GM06990 (cell line): ENCODE measurements around the gene IRGQ.

Source experiments
- DNase-seq: peaks from one replicate; pipeline ENCODE4 v3.0.0-alpha.2; 2011; ENCODE audit not compliant: insufficient read length; ENCODE audit errors: extremely low read depth
- H3K27me3 ChIP-seq: replicated peaks from 2 replicates; pipeline ENCODE4 v1.6.0; 2011; ENCODE audit warnings: low read length; ENCODE audit not compliant: control insufficient read depth, insufficient read depth
- H3K36me3 ChIP-seq: 2 replicates; pipeline ENCODE4 v1.5.1; 2011; ENCODE audit warnings: low read length; ENCODE audit not compliant: control insufficient read depth, insufficient read depth
- H3K4me3 ChIP-seq: replicated peaks from 2 replicates; pipeline ENCODE4 v1.5.1; 2011; ENCODE audit warnings: low read depth, mild to moderate bottlenecking, control low read depth, low read length
- CTCF ChIP-seq: IDR thresholded peaks from 2 replicates; pipeline ENCODE4 v1.5.1; 2011; ENCODE audit warnings: low read length, control low read depth, mild to moderate bottlenecking, inconsistent platforms; ENCODE audit not compliant: insufficient read depth, poor library complexity, severe bottlenecking

Gene IRGQ

GRCh38 chr19:43544077-43544476 is 51.9 kb downstream of the IRGQ start:
- TF ChIP-seq CTCF = no peak
- Histone ChIP-seq H3K27me3 (no peaks in the 10 kb centered on the region), H3K4me3 (no peak overlapping the region), H3K36me3 (peaks cover 25% of the 10 kb centered on the region)
- DNase-seq = no peak

DNA sequence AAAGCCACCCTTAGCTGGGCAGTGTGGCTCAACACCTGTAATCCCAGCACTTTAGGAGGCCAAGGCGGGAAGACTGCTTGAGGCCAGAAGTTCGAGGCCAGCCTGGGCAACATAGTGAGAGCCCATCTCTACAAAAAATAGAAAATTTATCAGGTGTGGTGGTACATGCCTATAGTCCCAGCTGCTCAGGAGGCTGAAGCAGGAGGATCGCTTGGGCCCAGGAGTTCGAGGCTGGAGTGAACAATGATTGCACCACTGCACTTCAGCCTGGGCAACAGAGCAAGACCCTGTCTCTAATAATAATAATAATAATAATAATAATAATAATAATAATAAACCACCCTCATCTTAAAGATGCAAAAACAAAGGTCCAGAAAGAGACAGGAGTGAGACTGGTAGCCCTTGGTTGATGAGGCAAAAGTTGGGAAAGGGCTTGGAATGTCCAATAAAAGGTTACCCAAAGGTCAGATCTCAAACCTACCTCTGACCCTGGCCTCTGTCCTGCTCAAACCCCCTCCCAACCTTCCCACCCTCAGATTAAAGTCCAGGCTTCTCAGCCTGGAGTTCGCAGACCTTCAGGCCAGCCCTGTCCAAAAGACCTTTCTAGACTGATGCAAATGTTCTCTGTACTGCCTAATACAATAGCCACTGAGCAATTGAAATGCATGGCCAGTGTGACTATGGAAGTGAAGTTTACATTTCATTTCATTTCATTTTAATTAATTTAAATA is 53.8 kb downstream of the IRGQ start:
- DNase-seq = no peak
- no peak for TF ChIP-seq CTCF
- Histone ChIP-seq H3K27me3 (no peaks in the 10 kb centered on the region), H3K4me3 (no peak overlapping the region), H3K36me3 (peaks cover 25% of the 10 kb centered on the region)

DNA sequence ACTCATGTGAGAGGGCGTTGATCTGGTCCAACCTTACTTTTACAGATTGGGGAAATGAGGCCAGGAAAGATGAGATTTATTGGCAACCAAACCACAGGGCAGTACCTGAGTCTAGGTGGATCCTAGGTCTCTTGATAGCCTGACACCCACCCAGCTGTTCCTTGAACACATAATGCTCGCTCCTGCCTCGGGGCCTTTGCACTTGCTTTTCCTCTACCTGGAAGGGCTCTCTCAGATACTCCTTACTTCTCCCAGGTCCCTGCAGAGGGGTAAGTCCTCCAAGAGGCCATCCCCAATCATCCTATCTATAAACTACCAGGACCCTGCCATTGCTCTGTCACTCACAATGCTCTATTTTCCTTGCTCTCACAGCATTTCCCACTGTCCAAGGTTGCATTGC is 55.6 kb downstream of the IRGQ start:
- TF ChIP-seq CTCF = no peak
- no peak overlapping the region for H3K4me3 ChIP-seq
- H3K36me3 ChIP-seq = peaks cover 22% of the 10 kb centered on the region

DNA sequence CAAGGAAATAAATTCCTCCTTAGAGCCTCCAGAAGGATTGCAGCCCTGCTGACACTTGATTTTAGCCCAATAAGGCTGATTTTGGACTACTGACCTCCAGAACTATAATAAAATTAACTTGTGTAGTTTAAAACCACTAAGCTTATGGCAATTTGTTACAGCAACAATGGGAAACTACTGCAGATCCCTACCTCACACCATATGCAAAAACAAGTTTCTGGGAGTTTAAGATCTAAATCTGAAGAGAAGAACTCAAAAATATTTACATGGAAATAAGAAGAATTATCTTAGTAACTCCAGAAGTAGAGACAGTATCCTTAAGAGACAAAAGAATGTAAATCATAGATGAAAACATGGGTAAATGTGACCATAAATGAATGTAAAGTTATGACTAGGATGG is 57.0 kb downstream of the IRGQ start:
- no peak overlapping the region for H3K4me3 ChIP-seq
- TF ChIP-seq CTCF = no peak
- peaks cover 22% of the 10 kb centered on the region for H3K36me3 ChIP-seq
- DNase-seq = no peak
- no peaks in the 10 kb centered on the region for H3K27me3 ChIP-seq

More for the DNA sequence above, 55.6 kb downstream of the IRGQ start:
- no peaks in the 10 kb centered on the region for H3K27me3 ChIP-seq
- DNase-seq = no peak

DNA sequence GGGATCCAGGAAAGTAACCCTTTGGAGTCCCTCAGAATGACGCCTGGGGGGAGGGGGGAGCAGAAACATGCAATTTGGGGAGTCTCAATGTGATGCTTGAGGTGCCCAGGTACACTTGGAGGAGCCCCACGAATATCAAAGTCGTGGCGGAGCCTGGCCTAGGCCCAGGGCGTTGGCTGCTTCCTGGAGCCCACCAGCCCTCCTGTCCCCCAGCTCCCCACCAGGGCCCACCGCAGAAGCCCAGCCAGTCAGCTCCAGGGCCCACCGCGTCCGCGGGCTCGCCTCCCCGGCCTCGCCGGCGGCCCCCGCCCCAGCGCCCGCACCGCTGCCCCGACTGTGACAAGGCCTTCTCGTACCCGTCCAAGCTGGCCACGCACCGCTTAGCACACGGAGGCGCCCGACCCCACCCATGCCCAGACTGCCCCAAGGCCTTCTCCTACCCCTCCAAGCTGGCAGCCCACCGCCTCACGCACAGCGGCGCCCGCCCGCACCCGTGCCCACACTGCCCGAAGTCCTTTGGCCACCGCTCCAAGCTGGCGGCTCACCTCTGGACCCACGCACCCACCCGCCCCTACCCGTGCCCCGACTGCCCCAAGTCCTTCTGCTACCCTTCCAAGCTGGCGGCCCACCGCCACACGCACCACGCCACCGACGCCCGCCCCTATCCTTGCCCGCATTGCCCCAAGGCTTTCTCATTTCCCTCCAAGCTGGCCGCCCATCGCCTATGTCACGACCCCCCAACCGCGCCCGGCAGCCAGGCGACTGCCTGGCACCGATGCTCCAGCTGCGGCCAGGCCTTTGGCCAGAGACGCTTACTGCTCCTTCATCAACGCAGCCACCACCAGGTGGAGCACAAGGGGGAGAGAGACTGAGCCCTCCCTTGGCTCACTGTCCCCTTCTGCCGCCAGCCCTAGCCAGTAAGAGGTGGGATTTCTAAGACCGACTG is 60.8 kb downstream of the IRGQ start:
- no peaks in the 10 kb centered on the region for H3K27me3 ChIP-seq
- no peak overlapping the region for H3K4me3 ChIP-seq
- peaks cover 2% of the 10 kb centered on the region for H3K36me3 ChIP-seq
- peak; percentile 56 for TF ChIP-seq CTCF
- peak; percentile 23 for DNase-seq
